GM18909 (cell line): ENCODE results near the gene HES6.

Experiments
- ATAC-seq: cut with Tn5 transposase; IDR thresholded peaks from one replicate; pipeline ENCODE4 v1.9.1; 2021; ENCODE audit warnings: mild to moderate bottlenecking; ENCODE audit not compliant: unreplicated experiment, poor library complexity

Gene HES6

GRCh38 chr2:238239863-238240756, at the start of gene HES6:
HES6 (minus strand) TSS chr2:238240038; CDS start chr2:238239905, 133 bp downstream.
- peak; percentile 85 for ATAC-seq

- ATAC-seq, result no peak
Observed at GRCh38 chr2:238289574-238289973, 49.7 kb upstream of the HES6 start.

GRCh38 chr2:238288650-238289573, 49.1 kb upstream of the HES6 start:
- ATAC-seq, result peak; percentile 92

GRCh38 chr2:238287737-238288649, 48.2 kb upstream of the HES6 start, which contains the start of gene PER2:
PER2 (minus strand) TSS chr2:238288610; CDS start chr2:238277936, 10,674 bp downstream.
- peak; percentile 34 for ATAC-seq

GRCh38 chr2:238286987-238287736, 47.3 kb upstream of the HES6 start:
- no peak for ATAC-seq

GRCh38 chr2:238286551-238286950, 46.7 kb upstream of the HES6 start:
- no peak for ATAC-seq

GRCh38 chr2:238286095-238286494, 46.3 kb upstream of the HES6 start:
- ATAC-seq, result no peak

- ATAC-seq, result no peak
Observed at GRCh38 chr2:238285653-238286082, 45.8 kb upstream of the HES6 start.

GRCh38 chr2:238284802-238285515, 45.1 kb upstream of the HES6 start:
- ATAC-seq, result no peak

GRCh38 chr2:238282861-238283738, 43.3 kb upstream of the HES6 start:
- ATAC-seq, result no peak

GRCh38 chr2:238281826-238282480, 42.1 kb upstream of the HES6 start:
- ATAC-seq, result no peak

- ATAC-seq, result no peak
Observed at GRCh38 chr2:238280083-238280825, 40.4 kb upstream of the HES6 start.

- no peak for ATAC-seq
Observed at GRCh38 chr2:238279324-238279682, 39.5 kb upstream of the HES6 start.

- no peak for ATAC-seq
Observed at GRCh38 chr2:238278626-238279323, 38.9 kb upstream of the HES6 start.

GRCh38 chr2:238277695-238278094, 37.9 kb upstream of the HES6 start:
- ATAC-seq, result no peak
